Aorta (tissue), 5 donors: Measurements from ENCODE around the gene NCKAP5. TPM values are rescaled to one million over a fixed set of nuclear protein-coding genes. Genes with fewer than 3 reads are reported as not detected.

ENCODE experiments used
- ATAC-seq: fragments of 200-7000 bp; cut with Tn5 transposase; one replicate; pipeline ENCODE4 v1.9.1; 2022; ENCODE audit warnings: moderate library complexity; ENCODE audit not compliant: low FRiP score
- DNase-seq, 2 donors: peaks; one replicate each; pipeline ENCODE4 v3.0.0-alpha.2; 2020
- H3K27ac ChIP-seq, 2 donors: one replicate each; pipeline ENCODE4 v1.5.1; 2013; ENCODE audit warnings: low read length in 2 of 2, mild to moderate bottlenecking in 2 of 2, moderate library complexity in 2 of 2, control low read depth in 1 of 2, inconsistent platforms in 1 of 2, low read depth in 1 of 2
- H3K27me3 ChIP-seq, 2 donors: one replicate each; pipeline ENCODE4 v1.6.1; 2013; ENCODE audit warnings: control low read depth in 1 of 2, low read length in 1 of 2, mild to moderate bottlenecking in 1 of 2, moderate library complexity in 1 of 2; ENCODE audit not compliant: insufficient read depth in 2 of 2, control insufficient read depth in 1 of 2
- H3K36me3 ChIP-seq, 2 donors: one replicate each; pipeline ENCODE4 v1.6.1; 2013; ENCODE audit warnings: control low read depth in 1 of 2, low read length in 1 of 2, mild to moderate bottlenecking in 1 of 2; ENCODE audit not compliant: insufficient read depth in 2 of 2, control insufficient read depth in 1 of 2
- H3K4me1 ChIP-seq, 2 donors: one replicate each; pipeline ENCODE4 v1.6.1; 2013; ENCODE audit warnings: low read length in 2 of 2, control low read depth in 1 of 2, mild to moderate bottlenecking in 1 of 2, moderate library complexity in 1 of 2; ENCODE audit not compliant: insufficient read depth in 2 of 2, control insufficient read depth in 1 of 2
- H3K4me3 ChIP-seq, 2 donors: one replicate each; pipeline ENCODE4 v1.5.1; 2013; ENCODE audit warnings: low read length in 2 of 2, control low read depth in 1 of 2, mild to moderate bottlenecking in 1 of 2
- H3K9me3 ChIP-seq: one replicate; pipeline ENCODE4 v1.6.1; 2013; ENCODE audit warnings: mild to moderate bottlenecking, low read length; ENCODE audit not compliant: control insufficient read depth
- WGBS, 2 donors: extraction: QIAGEN DNeasy Blood & Tissue Kit; methylation state at CpG; one replicate each; pipeline ENCODE4 v1.1.7; 2013; 5-methylcytosine and 5-hydroxymethylcytosine counted together
- intact Hi-C, 2 donors: fragments of 100-400 bp; cut with DNase I; formaldehyde crosslinking; loops; one replicate each; pipeline versions ENCODE4 v1.14.2 to v1.15.0; 2022
- polyA plus RNA-seq, 2 donors: library from polyadenylated mRNA; stranded (reverse); fragments of 200-250 nt; gene quantifications; one replicate each; pipeline ENCODE4 v1.2.3, GENCODE V29; 2013
- total RNA-seq, 2 donors: library from RNA; stranded (reverse); fragmentation: NEBNext Ultra II Directional; extraction: Animal tissue kit (Norgen Biotek cat#: 25700); gene quantifications; one replicate each; pipeline ENCODE4 v1.2.1, GENCODE V29; 2021
- donor health status: healthy with polysubstance abuse.
- donor health status: Bipolar disorder and iron deficiency.
- donor health status: DM: no; HTN: no; CAD: no.
- donor health status: DM: no; HTN: no; CAD: no.
- donor health status: DM: yes; HTN: yes; CAD: no.

Gene NCKAP5
- total and polyA plus RNA-seq, 4 donors, result 0.75 to 7.5 (median 2.4) TPM; not detected in 1

- ATAC-seq (no peak), DNase-seq (no peak)
- Histone ChIP-seq H3K27ac (no peak overlapping the region), H3K36me3 (no peaks in the 10 kb centered on the region), H3K9me3 (no peaks in the 10 kb centered on the region), H3K4me1 (no peaks in the 10 kb centered on the region), H3K4me3 (no peak overlapping the region), H3K27me3 (no peaks in the 10 kb centered on the region)
- intact Hi-C loops, result no loop called here
- whole genome bisulfite sequencing, 2 donors, result 69 to 82% methylated on average over 2 of the region's 2 CpGs
Observed at GRCh38 chr2:132897111-132897510, 671.2 kb downstream of the NCKAP5 start.

- H3K4me1 ChIP-seq, result no peaks in the 10 kb centered on the region
- DNase-seq (no peak), ATAC-seq (no peak)
- H3K4me3 ChIP-seq, result no peak overlapping the region
- no peaks in the 10 kb centered on the region for H3K27me3 ChIP-seq
- H3K9me3 ChIP-seq, result no peaks in the 10 kb centered on the region
- H3K36me3 ChIP-seq, result no peaks in the 10 kb centered on the region
- H3K27ac ChIP-seq, result no peak overlapping the region
- 77 to 79% methylated on average over 7 of the region's 7 CpGs for WGBS, 2 donors
- intact Hi-C loops, result no loop called here
Observed at GRCh38 chr2:132896073-132896472, 672.2 kb downstream of the NCKAP5 start.

DNA sequence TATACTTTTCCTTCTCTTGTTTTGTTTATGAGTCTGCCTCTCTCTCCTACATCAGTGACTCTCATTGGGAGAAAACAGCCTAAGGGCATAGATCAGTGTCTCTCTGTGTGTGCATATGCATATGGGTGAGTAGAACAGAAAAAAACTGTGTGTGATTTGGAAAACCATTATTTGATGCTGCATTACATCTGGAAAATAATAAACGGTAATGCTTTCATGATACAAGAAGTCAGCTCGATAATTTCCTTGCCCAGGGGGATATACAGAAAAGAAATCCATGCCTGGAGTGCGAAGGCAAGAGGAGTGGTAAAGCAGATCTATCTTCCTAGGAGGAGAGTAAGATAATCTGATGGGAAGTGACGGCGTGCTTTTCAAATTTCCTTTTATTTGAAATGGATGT, 676.8 kb downstream of the NCKAP5 start:
- Histone ChIP-seq H3K4me3 (no peak overlapping the region), H3K36me3 (no peaks in the 10 kb centered on the region), H3K4me1 (no peaks in the 10 kb centered on the region), H3K27ac (no peak overlapping the region), H3K9me3 (no peaks in the 10 kb centered on the region), H3K27me3 (no peaks in the 10 kb centered on the region)
- no peak for ATAC-seq
- no peak for DNase-seq
- 83 to 84% methylated on average over 5 of the region's 5 CpGs for WGBS, 2 donors
- intact Hi-C loops, result no loop called here

- 96% methylated on average over 2 of the region's 2 CpGs for WGBS, 2 donors
- no peaks in the 10 kb centered on the region for H3K27me3 ChIP-seq
- no peak for ATAC-seq
Observed at GRCh38 chr2:132886574-132886973, 681.7 kb downstream of the NCKAP5 start.

GRCh38 chr2:132884705-132885104, 683.6 kb downstream of the NCKAP5 start:
- Histone ChIP-seq H3K27me3 (no peaks in the 10 kb centered on the region), H3K4me3 (no peak overlapping the region), H3K4me1 (no peaks in the 10 kb centered on the region), H3K36me3 (no peaks in the 10 kb centered on the region), H3K9me3 (no peaks in the 10 kb centered on the region), H3K27ac (no peak overlapping the region)
- intact Hi-C loops, result no loop called here
- WGBS, 2 donors, result 62 to 73% methylated on average over 6 of the region's 6 CpGs
- ATAC-seq, result no peak
- no peak for DNase-seq

More at GRCh38 chr2:132886574-132886973, 681.7 kb downstream of the NCKAP5 start:
- Histone ChIP-seq H3K4me3 (no peak overlapping the region), H3K36me3 (no peaks in the 10 kb centered on the region), H3K4me1 (no peaks in the 10 kb centered on the region), H3K9me3 (no peaks in the 10 kb centered on the region), H3K27ac (no peak overlapping the region)
- intact Hi-C loops, result no loop called here
- no peak for DNase-seq

- no peak for DNase-seq
- no peaks in the 10 kb centered on the region for H3K36me3 ChIP-seq
- no peaks in the 10 kb centered on the region for H3K9me3 ChIP-seq
- ATAC-seq, result no peak
- intact Hi-C loops, result no loop called here
- H3K4me1 ChIP-seq, result no peaks in the 10 kb centered on the region
- 66% methylated on average over 4 of the region's 4 CpGs for WGBS, 2 donors
- H3K27me3 ChIP-seq, result no peaks in the 10 kb centered on the region
- no peak overlapping the region for H3K27ac ChIP-seq
- no peak overlapping the region for H3K4me3 ChIP-seq
Observed at GRCh38 chr2:132884292-132884691, 684.0 kb downstream of the NCKAP5 start.

DNA sequence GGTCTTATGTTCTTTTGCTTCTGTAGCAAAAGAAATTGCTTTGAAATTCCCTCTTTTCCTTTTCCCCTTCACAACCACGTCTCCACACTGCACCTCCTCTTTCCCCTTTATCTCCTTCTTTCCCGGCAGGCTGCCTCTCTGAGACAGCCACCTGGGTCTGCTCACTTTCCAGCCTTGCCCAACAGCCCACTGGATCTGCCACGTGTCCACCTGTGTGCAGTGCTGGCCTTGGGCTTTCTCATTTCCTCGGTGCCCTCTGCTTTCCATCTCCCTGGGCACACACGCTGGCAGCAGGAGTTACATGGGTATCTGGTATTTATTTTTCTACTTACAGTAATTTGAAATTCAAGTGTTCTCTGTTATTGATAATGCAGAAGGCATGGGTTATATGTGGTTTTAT, 684.8 kb downstream of the NCKAP5 start:
- Histone ChIP-seq H3K4me3 (no peak overlapping the region), H3K36me3 (no peaks in the 10 kb centered on the region), H3K27me3 (no peaks in the 10 kb centered on the region), H3K9me3 (no peaks in the 10 kb centered on the region), H3K27ac (no peak overlapping the region), H3K4me1 (no peaks in the 10 kb centered on the region)
- intact Hi-C loops, result no loop called here
- no peak for ATAC-seq
- no peak for DNase-seq
- WGBS, 2 donors, result 65 to 75% methylated on average over 5 of the region's 5 CpGs

GRCh38 chr2:132881546-132881945, 686.7 kb downstream of the NCKAP5 start:
- DNase-seq (no peak), ATAC-seq (no peak)
- H3K4me3 ChIP-seq, result no peak overlapping the region
- H3K4me1 ChIP-seq, result no peaks in the 10 kb centered on the region
- H3K36me3 ChIP-seq, result no peaks in the 10 kb centered on the region
- H3K27ac ChIP-seq, result no peak overlapping the region
- no peaks in the 10 kb centered on the region for H3K9me3 ChIP-seq
- WGBS, 2 donors, result 80 to 95% methylated on average over 1 of the region's 1 CpG
- intact Hi-C loops, result no loop called here
- H3K27me3 ChIP-seq, result no peaks in the 10 kb centered on the region

DNA sequence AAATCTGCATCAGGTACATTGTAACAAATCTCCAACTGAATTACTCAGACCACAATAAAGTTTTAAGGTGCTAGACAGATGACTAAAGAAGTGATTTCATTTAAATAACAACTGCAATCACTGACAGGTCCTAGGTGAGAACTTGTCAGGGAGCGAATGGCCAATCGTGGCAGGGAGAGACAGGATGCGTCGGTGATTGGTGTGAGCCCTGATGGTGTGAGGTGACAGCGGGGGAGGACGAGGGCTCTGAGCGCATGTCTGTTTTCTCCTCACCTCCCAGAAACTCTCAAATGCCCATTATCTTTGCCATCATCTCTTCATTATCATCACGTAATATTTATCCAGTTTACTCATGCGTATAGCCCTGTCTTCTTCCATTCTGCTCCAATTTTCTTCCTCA, 690.3 kb downstream of the NCKAP5 start:
- no peak for DNase-seq
- Histone ChIP-seq H3K9me3 (no peaks in the 10 kb centered on the region), H3K4me3 (no peak overlapping the region), H3K36me3 (no peaks in the 10 kb centered on the region), H3K27me3 (peaks cover 0 to 2% of the 10 kb centered on the region in 2 donors), H3K4me1 (no peaks in the 10 kb centered on the region), H3K27ac (no peak overlapping the region)
- 87 to 92% methylated on average over 9 of the region's 9 CpGs for WGBS, 2 donors
- intact Hi-C loops, result no loop called here
- ATAC-seq, result no peak
